HEK293 (cell line): ENCODE data around the gene NUDT22.

ENCODE experiments used
- CTCF ChIA-PET: fragments of 350-600 bp; formaldehyde crosslinking; extraction: SDS; loops from one replicate; lab custom pipeline; 2021; ENCODE audit warnings: antibody characterized with exemption; lab: Yijun Ruan, JAX
- POLR2A ChIA-PET: fragments of 300-600 bp; formaldehyde crosslinking; extraction: SDS; loops from one replicate; lab custom pipeline; 2020; ENCODE audit warnings: antibody characterized with exemption, inconsistent platforms; lab: Yijun Ruan, JAX
- H3K27ac ChIP-seq: fragments of 200-500 bp; sonication (Bioruptor generic); 2 replicates; pipeline ENCODE4 v1.5.1; 2014; ENCODE audit warnings: low read depth, low read length, control low read depth, inconsistent platforms; ENCODE audit errors: extremely low read depth
- H3K36me3 ChIP-seq, 2 experiments: fragments of 200-500 bp in 1 of 2; sonication (Bioruptor generic) in 1 of 2; 1 replicate in 1 of 2; 2 replicates in 1 of 2; pipeline ENCODE4 v1.5.1; 2014 to 2017; ENCODE audit warnings: inconsistent platforms in 2 of 2, low read length in 2 of 2; ENCODE audit not compliant: control insufficient read depth in 2 of 2, insufficient read depth in 1 of 2
- H3K4me1 ChIP-seq: fragments of 200-500 bp; sonication (Bioruptor generic); 2 replicates; pipeline ENCODE4 v1.5.1; 2014; ENCODE audit warnings: mild to moderate bottlenecking, low read length, inconsistent platforms; ENCODE audit not compliant: control insufficient read depth, insufficient read depth
- H3K4me3 ChIP-seq: 2 replicates; pipeline ENCODE4 v1.5.1; 2011; ENCODE audit warnings: low read depth, mild to moderate bottlenecking, control low read depth, low read length, moderate library complexity
- H3K9me3 ChIP-seq: fragments of 200-500 bp; sonication (Bioruptor generic); 2 replicates; pipeline ENCODE4 v1.5.1; 2014; ENCODE audit warnings: low read depth, low read length, inconsistent platforms; ENCODE audit not compliant: control insufficient read depth, insufficient read depth
- BCL11B ChIP-seq: fragments of 450-650 bp; formaldehyde crosslinking; IDR thresholded peaks from 2 replicates; pipeline ENCODE4 v1.5.1; 2016; ENCODE audit warnings: low read depth, missing biosample characterization, missing genetic modification characterization
- GLI4 ChIP-seq: fragments of 450-650 bp; formaldehyde crosslinking; IDR thresholded peaks from 2 replicates; pipeline ENCODE4 v1.5.1; 2016; ENCODE audit warnings: missing biosample characterization, missing genetic modification characterization
- GLIS1 ChIP-seq: fragments of 450-650 bp; formaldehyde crosslinking; IDR thresholded peaks from 2 replicates; pipeline ENCODE4 v1.5.1; 2016; ENCODE audit warnings: missing biosample characterization, missing genetic modification characterization
- HIC1 ChIP-seq: fragments of 450-650 bp; formaldehyde crosslinking; IDR thresholded peaks from 2 replicates; pipeline ENCODE4 v1.5.1; 2016; ENCODE audit warnings: missing biosample characterization, missing genetic modification characterization
- SCRT2 ChIP-seq: fragments of 450-650 bp; formaldehyde crosslinking; IDR thresholded peaks from 2 replicates; pipeline ENCODE4 v1.5.1; 2016; ENCODE audit warnings: missing biosample characterization, missing genetic modification characterization
- ZNF112 ChIP-seq: fragments of 450-650 bp; formaldehyde crosslinking; IDR thresholded peaks from 2 replicates; pipeline ENCODE4 v1.5.0; 2017; ENCODE audit warnings: missing biosample characterization, missing genetic modification characterization
- ZNF560 ChIP-seq: fragments of 450-650 bp; formaldehyde crosslinking; IDR thresholded peaks from 2 replicates; pipeline ENCODE4 v1.5.1; 2017; ENCODE audit warnings: missing biosample characterization, missing genetic modification characterization, borderline replicate concordance
- TF ChIP-seq, protein P1 (sequence below): fragments of 450-650 bp; formaldehyde crosslinking; IDR thresholded peaks from 2 replicates; pipeline ENCODE4 v1.5.1; 2016; ENCODE audit warnings: missing biosample characterization, missing genetic modification characterization

NUDT22 gene

GRCh38 chr11:64265176-64266160 lies 39.4 kb downstream of the NUDT22 start:
- TF ChIP-seq HIC1 (tag by site-specific recombination), result 0 out of 2 replicates have a peak, but pooled peaks have one; percentile 28
- TF ChIP-seq GLIS1 (tag by site-specific recombination), result peak; percentile 34
- TF ChIP-seq, protein P1, sequence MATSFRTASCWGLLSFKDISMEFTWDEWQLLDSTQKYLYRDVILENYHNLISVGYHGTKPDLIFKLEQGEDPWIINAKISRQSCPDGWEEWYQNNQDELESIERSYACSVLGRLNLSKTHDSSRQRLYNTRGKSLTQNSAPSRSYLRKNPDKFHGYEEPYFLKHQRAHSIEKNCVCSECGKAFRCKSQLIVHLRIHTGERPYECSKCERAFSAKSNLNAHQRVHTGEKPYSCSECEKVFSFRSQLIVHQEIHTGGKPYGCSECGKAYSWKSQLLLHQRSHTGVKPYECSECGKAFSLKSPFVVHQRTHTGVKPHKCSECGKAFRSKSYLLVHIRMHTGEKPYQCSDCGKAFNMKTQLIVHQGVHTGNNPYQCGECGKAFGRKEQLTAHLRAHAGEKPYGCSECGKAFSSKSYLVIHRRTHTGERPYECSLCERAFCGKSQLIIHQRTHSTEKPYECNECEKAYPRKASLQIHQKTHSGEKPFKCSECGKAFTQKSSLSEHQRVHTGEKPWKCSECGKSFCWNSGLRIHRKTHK (tag by site-specific recombination), result no peak
- H3K9me3 ChIP-seq, result no peaks in the 10 kb centered on the region
- H3K4me1 ChIP-seq, result peaks cover 2% of the 10 kb centered on the region; the same call in 1 of the 2 replicates
- ChIA-PET POLR2A (interaction anchor here (0.6 to 7.0 kb wide), 3 partner anchors 12 to 15 kb away, joined by 3 to 52 read pairs (median 3); partner anchors contain the start of gene PLCB3), CTCF (interaction anchor here (0.6 to 1.6 kb wide), 3 partner anchors 14 to 39 kb away, joined by 3 to 11 read pairs (median 5); partner anchors contain the start of gene PLCB3)
- peaks cover 0 to 57% of the 10 kb centered on the region in 2 experiments; a peak in 1 of 3 replicates for H3K36me3 ChIP-seq
- no peak overlapping the region for H3K27ac ChIP-seq
- no peak overlapping the region for H3K4me3 ChIP-seq

GRCh38 chr11:64266339-64266738 lies 40.3 kb downstream of the NUDT22 start:
- POLR2A ChIA-PET, result interaction anchor here (6.5 to 7.0 kb wide), 2 partner anchors 15 to 22 kb away, joined by 52 to 96 read pairs; partner anchors contain the start of genes FKBP2, PLCB3 and PPP1R14B
- H3K4me1 ChIP-seq, result peaks cover 2% of the 10 kb centered on the region; the same call in 1 of the 2 replicates
- H3K36me3 ChIP-seq, result peaks cover 0 to 52% of the 10 kb centered on the region in 2 experiments; a peak in 1 of 3 replicates
- TF ChIP-seq BCL11B (tag by site-specific recombination) (no peak), ZNF112 (tag by site-specific recombination) (no peak), GLI4 (tag by site-specific recombination) (no peak)
- TF ChIP-seq, all 188 proteins: peak for 0
- H3K9me3 ChIP-seq, result no peaks in the 10 kb centered on the region
- H3K4me3 ChIP-seq, result no peak overlapping the region
- no peak overlapping the region for H3K27ac ChIP-seq
- CTCF ChIA-PET, result interaction anchor here (6.8 kb wide), 1 partner anchor 36 kb away, joined by 81 read pairs; the partner anchor contains the start of genes CATSPERZ and ESRRA

GRCh38 chr11:64267207-64267945 lies 41.3 kb downstream of the NUDT22 start:
- H3K9me3 ChIP-seq, result no peaks in the 10 kb centered on the region
- no peak overlapping the region; the same call in 1 of the 2 replicates for H3K27ac ChIP-seq
- ChIA-PET POLR2A (interaction anchor here (0.6 to 7.0 kb wide), 7 partner anchors 9 to 53 kb away, joined by 3 to 96 read pairs (median 5); partner anchors contain the start of genes BAD, FKBP2, GPR137 and PLCB3), CTCF (interaction anchor here (0.6 to 6.8 kb wide), 6 partner anchors 16 to 383 kb away, joined by 3 to 81 read pairs (median 4); partner anchors contain the start of genes CATSPERZ, ESRRA and PLCB3)
- peaks cover 0 to 44% of the 10 kb centered on the region in 2 experiments; a peak in 1 of 3 replicates for H3K36me3 ChIP-seq
- peaks cover 2% of the 10 kb centered on the region; the same call in 1 of the 2 replicates for H3K4me1 ChIP-seq
- no peak overlapping the region for H3K4me3 ChIP-seq
- no peak for TF ChIP-seq ZNF560 (tag by site-specific recombination)
- TF ChIP-seq SCRT2 (tag by site-specific recombination), result peak; percentile 50
